G401.6 (cell line): ENCODE data around the gene CCDC68.

Experiments
- FAIRE-seq: peaks from 2 replicates; lab custom pipeline; 2012; peaks lifted over from hg19 to GRCh38; lab: Jason Lieb, UNC

Gene CCDC68

GRCh38 chr18:54918060-54918459, 41.2 kb downstream of the CCDC68 start:
- FAIRE-seq, result no peak

DNA sequence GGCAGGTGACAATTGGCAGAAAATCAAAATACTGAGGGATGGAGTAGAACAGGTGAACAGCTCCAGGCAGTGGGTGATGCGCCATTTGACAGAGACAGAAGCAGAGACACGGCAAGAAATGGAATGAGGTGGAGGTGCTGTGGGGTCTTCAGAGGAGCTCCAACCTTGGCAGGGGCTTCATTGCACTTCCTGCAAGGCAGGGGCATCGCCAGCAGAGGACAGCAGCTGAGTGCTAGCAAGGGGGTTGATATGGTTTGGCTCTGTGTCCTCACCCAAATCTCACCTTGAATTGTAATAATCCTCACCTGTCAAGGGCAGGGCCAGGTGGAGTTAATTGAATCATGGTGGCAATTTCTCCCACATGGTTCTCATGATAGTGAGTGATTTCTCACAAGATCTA, 42.8 kb downstream of the CCDC68 start:
- FAIRE-seq, result no peak

DNA sequence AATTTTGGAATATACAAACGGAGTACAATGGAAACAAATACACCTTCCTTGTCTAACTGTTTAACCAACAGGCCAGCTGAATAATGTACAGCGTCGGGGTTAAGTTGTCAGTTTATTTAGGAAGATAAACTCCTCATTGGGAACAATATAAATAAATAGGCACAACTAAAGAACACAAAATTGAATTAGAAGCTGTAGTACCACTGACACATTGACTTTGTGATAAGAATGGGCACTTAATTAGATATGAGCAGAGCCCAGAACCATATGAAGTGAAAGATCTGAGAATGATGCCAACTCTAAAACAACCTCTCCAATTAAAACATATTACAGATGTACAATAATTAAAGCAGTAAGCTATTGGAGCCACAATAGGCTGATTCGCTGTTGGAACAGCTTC, 44.4 kb downstream of the CCDC68 start:
- no peak for FAIRE-seq

DNA sequence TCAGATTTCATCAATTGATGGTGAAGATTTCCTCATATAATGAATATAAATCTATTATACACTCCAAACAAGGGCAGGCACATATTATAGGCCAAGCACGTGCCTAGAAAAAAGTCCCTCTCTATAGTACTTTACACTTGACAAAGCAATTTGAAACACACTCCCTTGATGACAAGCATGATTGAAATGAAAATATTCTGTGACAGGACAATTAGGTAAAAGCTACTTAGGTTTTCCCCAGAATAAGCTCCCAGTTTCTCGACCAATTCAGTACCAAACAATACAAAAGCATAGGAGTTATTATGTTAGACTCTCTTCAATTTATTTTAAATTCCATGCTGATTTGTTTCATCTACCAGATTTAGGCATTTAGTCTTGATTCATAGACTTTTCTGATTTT, 47.7 kb downstream of the CCDC68 start:
- no peak for FAIRE-seq

GRCh38 chr18:54910161-54910919, 48.9 kb downstream of the CCDC68 start:
- FAIRE-seq, result no peak

GRCh38 chr18:54909538-54909937, 49.7 kb downstream of the CCDC68 start:
- FAIRE-seq, result no peak

GRCh38 chr18:54906331-54907185, 52.7 kb downstream of the CCDC68 start:
- no peak for FAIRE-seq

DNA sequence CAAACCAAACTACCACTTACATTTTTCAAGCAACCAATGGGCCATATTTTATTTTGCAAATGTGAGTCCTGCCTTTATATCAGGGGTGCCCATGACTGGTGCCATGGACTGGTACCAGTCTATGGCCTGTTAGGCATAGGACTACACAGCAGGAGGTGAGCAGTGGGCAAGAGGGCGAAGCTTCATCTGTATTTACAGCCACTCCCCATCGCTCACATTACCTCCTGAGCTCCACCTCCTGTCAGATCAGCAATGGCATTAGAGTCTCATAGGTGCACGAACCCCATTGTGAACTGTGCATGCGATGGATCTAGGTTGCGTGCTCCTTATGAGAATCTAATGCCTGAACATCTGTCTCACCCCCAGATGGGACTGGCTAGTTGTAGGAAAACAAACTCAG, 53.6 kb downstream of the CCDC68 start:
- FAIRE-seq, result no peak

DNA sequence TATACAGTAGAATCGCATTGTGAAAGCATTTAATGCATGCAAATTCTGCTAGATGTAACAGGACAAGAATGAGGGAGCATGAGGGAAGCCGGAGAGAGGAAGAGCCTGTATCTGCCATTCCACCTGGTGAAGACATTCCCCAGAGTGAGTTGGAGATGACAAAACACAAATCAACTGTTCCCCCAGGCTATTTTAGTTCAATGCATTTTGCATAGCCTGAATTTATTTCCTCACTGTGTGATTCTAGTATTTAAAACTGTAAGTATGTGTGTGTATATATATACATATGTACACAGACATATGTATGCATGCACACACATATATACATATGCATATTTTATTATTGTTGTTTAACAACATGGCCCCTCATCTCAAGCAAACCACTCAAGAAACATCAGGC, 54.7 kb downstream of the CCDC68 start:
- FAIRE-seq, result no peak

- no peak for FAIRE-seq
These were observed 59.0 kb downstream of the CCDC68 start for GRCh38 chr18:54900290-54900689.

- FAIRE-seq, result no peak
These were observed 59.8 kb downstream of the CCDC68 start for GRCh38 chr18:54899500-54899899.

DNA sequence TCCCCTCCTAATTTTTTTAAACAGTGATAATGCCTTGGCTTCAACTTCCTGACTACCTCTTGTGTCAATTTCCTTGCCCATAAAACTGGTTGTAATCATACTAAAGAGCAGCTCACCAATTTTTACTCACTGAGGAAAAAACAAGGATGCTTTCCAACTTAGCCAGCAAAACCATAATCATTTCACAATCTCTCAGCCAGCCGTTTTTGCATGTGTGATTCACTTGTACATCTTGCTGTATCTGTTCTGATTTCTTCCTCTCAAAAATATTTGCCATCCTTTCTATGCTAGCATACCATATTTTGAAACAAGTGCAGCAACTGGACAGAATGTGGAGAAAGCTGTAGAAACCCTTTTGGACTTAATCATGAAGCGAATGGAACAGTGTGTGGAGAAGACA, 70.3 kb downstream of the CCDC68 start:
- FAIRE-seq, result no peak

GRCh38 chr18:54888378-54888777, 70.9 kb downstream of the CCDC68 start:
- no peak for FAIRE-seq

DNA sequence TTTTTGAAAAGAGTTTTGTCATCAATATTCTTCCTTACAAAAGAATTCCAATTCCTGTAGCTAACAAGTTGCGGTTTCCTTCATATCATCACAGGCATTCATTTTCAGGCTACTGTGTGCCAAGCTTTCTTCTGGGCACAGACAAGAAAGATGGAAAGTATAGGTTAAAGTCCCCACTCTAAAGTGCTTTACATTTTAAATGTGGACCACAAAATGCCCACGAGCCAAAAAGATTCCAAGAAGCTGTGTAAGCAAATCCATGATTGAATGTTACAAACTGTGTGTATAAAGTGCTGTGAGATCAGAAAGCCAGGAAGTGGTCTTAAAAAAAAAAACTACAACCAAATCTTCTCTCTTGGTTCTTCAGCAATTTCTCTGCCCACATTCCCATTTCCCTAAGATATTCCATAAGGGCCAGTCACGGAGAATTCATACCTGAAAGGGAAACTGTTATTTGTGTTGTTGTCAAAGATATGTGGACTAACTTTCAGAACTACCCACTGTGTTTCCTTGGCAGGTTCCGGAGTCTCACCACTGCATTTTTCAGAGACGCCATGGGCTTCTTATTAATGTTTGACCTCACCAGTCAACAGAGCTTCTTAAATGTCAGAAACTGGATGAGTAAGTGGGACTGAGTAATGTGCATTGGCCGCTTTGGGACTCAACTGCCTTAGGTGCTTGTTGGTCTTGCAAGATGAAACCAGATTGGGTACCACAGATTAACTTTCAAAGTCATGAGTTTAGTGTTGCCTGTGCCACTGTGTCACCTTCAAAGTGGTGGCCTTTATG, 75.3 kb downstream of the CCDC68 start:
- FAIRE-seq, result no peak

DNA sequence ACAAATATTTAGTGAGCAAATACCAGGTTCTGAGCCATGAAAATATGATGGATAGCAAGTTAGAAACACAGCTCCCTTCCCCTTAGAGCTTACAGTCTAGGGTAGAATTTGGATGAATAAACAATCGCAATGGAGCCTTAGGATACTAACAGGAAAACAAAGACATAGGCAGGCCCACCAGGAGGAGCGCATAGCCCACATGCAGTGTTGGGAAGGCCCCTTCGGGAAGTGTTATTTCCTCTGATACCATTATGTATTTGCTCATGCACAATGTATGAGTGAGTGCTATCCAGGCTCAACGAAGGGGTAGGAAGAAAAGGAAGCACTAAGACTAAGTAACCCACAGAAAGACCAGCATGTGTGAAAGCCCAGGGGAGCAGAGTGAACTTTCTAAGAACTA, 76.9 kb downstream of the CCDC68 start:
- no peak for FAIRE-seq

- no peak for FAIRE-seq
These were observed 78.0 kb downstream of the CCDC68 start for GRCh38 chr18:54881229-54881768.

- no peak for FAIRE-seq
These were observed 78.7 kb downstream of the CCDC68 start for GRCh38 chr18:54880395-54881105.

GRCh38 chr18:54879691-54880090, 79.6 kb downstream of the CCDC68 start:
- no peak for FAIRE-seq

DNA sequence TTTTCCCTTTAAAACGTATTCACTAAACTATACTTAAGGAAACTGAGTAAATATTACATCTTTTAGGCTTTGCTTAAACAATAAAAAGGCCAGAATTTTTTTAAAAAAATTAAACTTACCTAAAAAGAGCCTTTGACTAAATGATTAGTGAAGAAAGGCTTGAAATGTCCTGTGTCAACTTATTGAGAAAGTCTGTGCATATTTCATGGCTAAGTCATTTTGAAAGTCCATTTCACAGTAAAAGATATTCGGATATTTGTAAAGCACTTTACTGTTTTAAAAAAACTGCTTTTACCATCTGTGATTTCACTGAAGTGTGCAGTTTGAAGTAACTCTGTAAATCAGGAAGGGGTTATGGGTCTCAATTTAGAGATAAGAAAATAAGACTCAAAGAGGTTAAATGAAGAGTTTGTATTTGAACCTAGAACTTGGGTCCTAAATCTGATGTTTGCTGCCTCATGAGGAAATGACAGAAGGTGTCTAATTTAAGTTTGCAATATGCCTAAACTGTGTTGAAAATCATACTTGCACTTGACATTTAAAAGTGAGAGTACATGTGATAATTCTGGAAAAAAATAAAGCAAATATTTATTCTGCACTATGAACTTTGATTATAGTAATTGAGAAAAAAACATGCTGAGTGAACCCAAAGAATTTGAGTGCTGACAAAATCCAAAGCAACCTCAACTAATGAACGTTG, 80.5 kb downstream of the CCDC68 start:
- FAIRE-seq, result no peak

DNA sequence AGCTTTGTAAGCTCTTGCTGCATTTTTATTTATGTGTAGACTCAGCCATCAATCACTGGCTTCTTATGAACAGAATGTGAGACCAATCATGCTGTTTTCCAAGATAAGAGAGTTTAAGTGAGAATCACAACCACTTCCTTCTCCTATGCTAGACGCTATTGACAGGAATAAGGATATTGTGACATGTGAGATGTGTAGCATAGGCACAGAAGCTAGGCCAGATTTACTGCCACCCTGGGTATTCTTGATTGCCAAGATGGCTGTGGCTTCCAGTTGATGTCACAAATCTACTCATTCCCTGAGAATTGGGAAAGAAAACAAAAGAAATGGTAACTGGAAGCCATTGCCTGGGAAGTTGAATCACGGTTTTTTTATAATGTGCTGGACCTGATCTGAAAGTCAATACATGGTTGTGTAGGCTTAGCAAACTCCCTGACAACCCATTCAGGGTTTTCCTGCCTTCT, 81.1 kb downstream of the CCDC68 start:
- no peak for FAIRE-seq

- no peak for FAIRE-seq
These were observed 82.2 kb downstream of the CCDC68 start for GRCh38 chr18:54877076-54877475.
